ENCODE measurements around the gene ZDHHC1. TPM values are rescaled to one million over a fixed set of nuclear protein-coding genes. Genes with fewer than 3 reads are reported as not detected.

Gene ZDHHC1
- total RNA-seq, 1 experiment from 2014 or later = 1.0 TPM

GRCh38 chr16:67463059-67463458, 46.8 kb upstream of the ZDHHC1 start:
- POLR2A ChIA-PET = no interaction called here
- no peak for TF ChIP-seq CTCF (IDR thresholded peaks at IDR 0.05; ENCODE audit: insufficient read depth in 1 of 2, low read depth in 1 of 2, low read length in 1 of 2, severe bottlenecking in 1 of 2, unreplicated experiment in 1 of 2)
- no peaks in the 10 kb centered on the region for H3K27me3 Mint-ChIP-seq (ENCODE audit: insufficient read depth, unreplicated experiment)

GRCh38 chr16:67462279-67462655, 46.0 kb upstream of the ZDHHC1 start:
- Mint-ChIP-seq H3K36me3 (ENCODE audit: insufficient read depth, unreplicated experiment) (peaks cover 12% of the 10 kb centered on the region), H3K4me3 (ENCODE audit: unreplicated experiment) (no peak overlapping the region), H3K27ac (ENCODE audit: unreplicated experiment) (no peak overlapping the region), H3K27me3 (ENCODE audit: insufficient read depth, unreplicated experiment) (no peaks in the 10 kb centered on the region), H3K4me1 (ENCODE audit: low read depth, unreplicated experiment) (no peaks in the 10 kb centered on the region), H3K9me3 (ENCODE audit: unreplicated experiment) (no peaks in the 10 kb centered on the region)
- Histone ChIP-seq H3K27me3 (replicated peaks; ENCODE audit: control insufficient read depth, insufficient read depth, low read length) (no peaks in the 10 kb centered on the region), H3K4me1 (no peaks in the 10 kb centered on the region), H3K36me3 (ENCODE audit: control insufficient read depth, insufficient read depth, low read length) (no peaks in the 10 kb centered on the region), H3K9me3 (no peaks in the 10 kb centered on the region), H3K4me3 (ENCODE audit: low read depth, low read length) (no peak overlapping the region)
- CTCF ChIA-PET = no interaction called here
- POLR2A ChIA-PET = no interaction called here
- no TSS peak for BruUV-seq (replicated peaks)
- intact Hi-C loops (cut with micrococcal nuclease; ENCODE audit: unreplicated experiment) = no loop called here
- no peak for DNase-seq
- no peak for TF ChIP-seq CTCF (IDR thresholded peaks at IDR 0.05; ENCODE audit: insufficient read depth in 1 of 2, low read depth in 1 of 2, low read length in 1 of 2, severe bottlenecking in 1 of 2, unreplicated experiment in 1 of 2)

More at GRCh38 chr16:67463059-67463458, 46.8 kb upstream of the ZDHHC1 start:
- no peak overlapping the region for H3K4me3 Mint-ChIP-seq (ENCODE audit: unreplicated experiment)
- H3K4me3 ChIP-seq (ENCODE audit: low read depth, low read length) = no peak overlapping the region
- H3K36me3 ChIP-seq (ENCODE audit: control insufficient read depth, insufficient read depth, low read length) = no peaks in the 10 kb centered on the region
- no peaks in the 10 kb centered on the region for H3K4me1 ChIP-seq
- intact Hi-C loops (cut with micrococcal nuclease; ENCODE audit: unreplicated experiment) = no loop called here
- no peak for DNase-seq
- H3K9me3 ChIP-seq = no peaks in the 10 kb centered on the region
- H3K27ac Mint-ChIP-seq (ENCODE audit: unreplicated experiment) = no peak overlapping the region
- BruUV-seq (replicated peaks) = no TSS peak
- no peaks in the 10 kb centered on the region for H3K4me1 Mint-ChIP-seq (ENCODE audit: low read depth, unreplicated experiment)
- no peaks in the 10 kb centered on the region for H3K9me3 Mint-ChIP-seq (ENCODE audit: unreplicated experiment)
- H3K36me3 Mint-ChIP-seq (ENCODE audit: insufficient read depth, unreplicated experiment) = peaks cover 12% of the 10 kb centered on the region
- CTCF ChIA-PET = interaction anchor here (0.6 kb wide), 1 partner anchor 58 kb away, joined by 5 read pairs; no protein-coding TSS in a partner anchor
- no peaks in the 10 kb centered on the region for H3K27me3 ChIP-seq (replicated peaks; ENCODE audit: control insufficient read depth, insufficient read depth, low read length)

GRCh38 chr16:67461600-67462278, 45.5 kb upstream of the ZDHHC1 start:
- H3K4me1 ChIP-seq = no peaks in the 10 kb centered on the region
- Mint-ChIP-seq H3K4me3 (ENCODE audit: unreplicated experiment) (no peak overlapping the region), H3K36me3 (ENCODE audit: insufficient read depth, unreplicated experiment) (peaks cover 12% of the 10 kb centered on the region), H3K27me3 (ENCODE audit: insufficient read depth, unreplicated experiment) (no peaks in the 10 kb centered on the region), H3K9me3 (ENCODE audit: unreplicated experiment) (no peaks in the 10 kb centered on the region), H3K4me1 (ENCODE audit: low read depth, unreplicated experiment) (no peaks in the 10 kb centered on the region), H3K27ac (ENCODE audit: unreplicated experiment) (no peak overlapping the region)
- no peak overlapping the region for H3K4me3 ChIP-seq (ENCODE audit: low read depth, low read length)
- no TSS peak for BruUV-seq (replicated peaks)
- no peak for DNase-seq
- CTCF ChIA-PET = no interaction called here
- POLR2A ChIA-PET = no interaction called here
- intact Hi-C loops (cut with micrococcal nuclease; ENCODE audit: unreplicated experiment) = no loop called here
- TF ChIP-seq CTCF (IDR thresholded peaks at IDR 0.05; ENCODE audit: insufficient read depth in 1 of 2, low read depth in 1 of 2, low read length in 1 of 2, severe bottlenecking in 1 of 2, unreplicated experiment in 1 of 2) = no peak
- no peaks in the 10 kb centered on the region for H3K9me3 ChIP-seq
- no peaks in the 10 kb centered on the region for H3K27me3 ChIP-seq (replicated peaks; ENCODE audit: control insufficient read depth, insufficient read depth, low read length)
- H3K36me3 ChIP-seq (ENCODE audit: control insufficient read depth, insufficient read depth, low read length) = no peaks in the 10 kb centered on the region

Measured in Caco-2 (cell line).